ENCODE measurements around the gene LDLRAD4. TPM values are rescaled to one million over a fixed set of nuclear protein-coding genes. Genes with fewer than 3 reads are reported as not detected.
"Not testable (repeated sequence)": the region's sequence is repeated elsewhere in the genome, so short reads cannot be mapped to it uniquely, and the experiment has no call there.

Gene LDLRAD4
- total and polyA plus RNA-seq, 2 donors (not counting 1 experiment from before 2014, with no cell fraction given), result 13.9 to 35.7 TPM

GRCh38 chr18:13606604-13607254, 388.2 kb downstream of the LDLRAD4 start:
- TF ChIP-seq EZH2 (IDR thresholded peaks at IDR 0.05; ENCODE audit: borderline replicate concordance, insufficient read depth, low read depth, low read length, poor library complexity, severe bottlenecking) (no peak), CTCF (IDR thresholded peaks at IDR 0.05) (no peak)
- H3K27me3 ChIP-seq (replicated peaks in 1 of 4; ENCODE audit: control extremely low read depth in 1 of 4, control insufficient read depth in 3 of 4, insufficient read depth in 4 of 4, low read length in 3 of 4), result no peaks in the 10 kb centered on the region
- H3K36me3 ChIP-seq (replicated peaks in 1 of 2; ENCODE audit: control extremely low read depth in 1 of 2, control insufficient read depth in 1 of 2, extremely low read depth in 1 of 2, insufficient read depth in 2 of 2, low read length in 1 of 2), result peaks cover 0 to 2% of the 10 kb centered on the region in 2 experiments
- H3K27ac Mint-ChIP-seq, result no peak overlapping the region
- H3K4me2 ChIP-seq (replicated peaks; ENCODE audit: low read depth, low read length, poor library complexity, severe bottlenecking), result no peak overlapping the region
- ATAC-seq (ENCODE audit: low read depth), result no peak
- H3K79me2 ChIP-seq (ENCODE audit: control insufficient read depth, insufficient read depth, low read length), result peaks cover 5% of the 10 kb centered on the region
- ChIA-PET POLR2A (no interaction called here), CTCF (no interaction called here)
- intact Hi-C loops (cut with micrococcal nuclease), result no loop called here
- WGBS (ENCODE audit: insufficient coverage), result 73% methylated on average over 3 of the region's 6 CpGs
- peaks cover 24 to 31% of the 10 kb centered on the region in 2 donors for H3K4me1 ChIP-seq (ENCODE audit: control insufficient read depth in 2 of 2, insufficient read depth in 2 of 2, low read length in 2 of 2)
- no peak overlapping the region for H2AFZ ChIP-seq (ENCODE audit: insufficient read depth, low read depth, low read length, poor library complexity, severe bottlenecking)
- peaks cover 37% of the 10 kb centered on the region for H3K4me1 Mint-ChIP-seq
- H3K27ac ChIP-seq (ENCODE audit: low read length in 2 of 2), result no peak overlapping the region
- H3K4me3 Mint-ChIP-seq, result no peak overlapping the region
- H3K9ac ChIP-seq (ENCODE audit: low read length), result no peak overlapping the region
- no peaks in the 10 kb centered on the region for H3K27me3 Mint-ChIP-seq
- H3K4me3 ChIP-seq (ENCODE audit: control extremely low read depth in 1 of 5, extremely low read depth in 1 of 5, insufficient read depth in 1 of 5, low read depth in 2 of 5, low read length in 4 of 5), result no peak overlapping the region
- no peak for DNase-seq
- no peaks in the 10 kb centered on the region for H4K20me1 ChIP-seq (ENCODE audit: control insufficient read depth, insufficient read depth, low read length, poor library complexity, severe bottlenecking)
- H3K9me3 ChIP-seq (ENCODE audit: control extremely low read depth in 1 of 3, control insufficient read depth in 2 of 3, insufficient read depth in 1 of 3, low read length in 2 of 3), result peaks cover 0 to 4% (median 0%) of the 10 kb centered on the region in 3 donors
- H3K9me3 Mint-ChIP-seq (ENCODE audit: insufficient read depth), result no peaks in the 10 kb centered on the region

- POLR2A ChIA-PET, result interaction anchor here (0.6 to 2.3 kb wide), 3 partner anchors 22 to 41 kb away, joined by 3 to 8 read pairs (median 5); no protein-coding TSS in a partner anchor
- H3K4me1 Mint-ChIP-seq, result peaks cover 49% of the 10 kb centered on the region
- CTCF ChIA-PET, result interaction anchor here (1.0 to 10.7 kb wide), 5 partner anchors 10 to 48 kb away, joined by 3 to 195 read pairs (median 7); no protein-coding TSS in a partner anchor
- peak overlapping the region in 1 of 2 donors; percentile 72 for H3K27ac ChIP-seq (ENCODE audit: low read length in 2 of 2)
- no CpG with 5 or more reads among the region's 10 CpGs for WGBS (ENCODE audit: insufficient coverage)
- H3K27me3 Mint-ChIP-seq; H3K9me3 Mint-ChIP-seq (ENCODE audit: insufficient read depth); H3K9ac ChIP-seq (ENCODE audit: low read length); ATAC-seq (ENCODE audit: low read depth); H2AFZ ChIP-seq (ENCODE audit: insufficient read depth, low read depth, low read length, poor library complexity, severe bottlenecking); H4K20me1 ChIP-seq (ENCODE audit: control insufficient read depth, insufficient read depth, low read length, poor library complexity, severe bottlenecking); H3K36me3 ChIP-seq (replicated peaks in 1 of 2; ENCODE audit: control extremely low read depth in 1 of 2, control insufficient read depth in 1 of 2, extremely low read depth in 1 of 2, insufficient read depth in 2 of 2, low read length in 1 of 2); H3K27me3 ChIP-seq (replicated peaks in 1 of 4; ENCODE audit: control extremely low read depth in 1 of 4, control insufficient read depth in 3 of 4, insufficient read depth in 4 of 4, low read length in 3 of 4); H3K4me3 ChIP-seq (ENCODE audit: control extremely low read depth in 1 of 5, extremely low read depth in 1 of 5, insufficient read depth in 1 of 5, low read depth in 2 of 5, low read length in 4 of 5); H3K9me3 ChIP-seq (ENCODE audit: control extremely low read depth in 1 of 3, control insufficient read depth in 2 of 3, insufficient read depth in 1 of 3, low read length in 2 of 3); intact Hi-C loops (cut with micrococcal nuclease); H3K79me2 ChIP-seq (ENCODE audit: control insufficient read depth, insufficient read depth, low read length): not testable (repeated sequence)
- peak overlapping the region; percentile 84 for H3K27ac Mint-ChIP-seq
- DNase-seq, result peak; percentile 70
- H3K4me3 Mint-ChIP-seq, result peak overlapping the region; percentile 69
- H3K4me2 ChIP-seq (replicated peaks; ENCODE audit: low read depth, low read length, poor library complexity, severe bottlenecking), result peak overlapping the region; percentile 20
- peaks cover 34 to 45% of the 10 kb centered on the region in 2 donors for H3K4me1 ChIP-seq (ENCODE audit: control insufficient read depth in 2 of 2, insufficient read depth in 2 of 2, low read length in 2 of 2)
These were observed 389.5 kb downstream of the LDLRAD4 start for GRCh38 chr18:13608024-13608562.
